Spleen (tissue), 11 donors: Measurements from ENCODE around the gene RHOU. TPM values are rescaled to one million over a fixed set of nuclear protein-coding genes. Genes with fewer than 3 reads are reported as not detected.

ENCODE experiments used
- DNase-seq: peaks from one replicate; pipeline ENCODE4 v3.0.0-alpha.2; 2020
- H3K27ac ChIP-seq, 8 donors: fragments of 200-600 bp; sonication (generic) in 7 of 8; 1 replicate in 4 of 8; 2 replicates in 4 of 8; pipeline versions ENCODE4 v1.5.0 to v1.8.0; 2016 to 2021; ENCODE audit warnings: inconsistent platforms in 4 of 8, mild to moderate bottlenecking in 4 of 8, moderate library complexity in 1 of 8
- H3K27me3 ChIP-seq, 7 donors: fragments of 200-600 bp; sonication (generic) in 6 of 7; replicated peaks in 1 of 7; 1 replicate in 4 of 7; 2 replicates in 3 of 7; pipeline versions ENCODE4 v1.5.0 to v1.8.0; 2016 to 2021; ENCODE audit warnings: inconsistent platforms in 3 of 7, mild to moderate bottlenecking in 1 of 7
- H3K36me3 ChIP-seq, 6 donors: fragments of 200-600 bp; sonication (generic) in 5 of 6; 1 replicate in 4 of 6; 2 replicates in 2 of 6; pipeline versions ENCODE4 v1.5.0 to v1.8.0; 2016 to 2021; ENCODE audit warnings: inconsistent platforms in 2 of 6
- H3K4me1 ChIP-seq, 6 donors: fragments of 200-600 bp; sonication (generic) in 5 of 6; 1 replicate in 3 of 6; 2 replicates in 3 of 6; pipeline versions ENCODE4 v1.5.0 to v1.8.0; 2016 to 2021; ENCODE audit warnings: inconsistent platforms in 3 of 6
- H3K4me3 ChIP-seq, 8 donors: fragments of 200-600 bp; sonication (generic) in 7 of 8; 1 replicate in 4 of 8; 2 replicates in 4 of 8; pipeline versions ENCODE4 v1.5.0 to v1.8.0; 2016 to 2021; ENCODE audit warnings: inconsistent platforms in 4 of 8, mild to moderate bottlenecking in 4 of 8, moderate library complexity in 2 of 8
- H3K9me3 ChIP-seq, 8 donors: fragments of 200-600 bp; sonication (generic) in 7 of 8; 1 replicate in 4 of 8; 2 replicates in 4 of 8; pipeline versions ENCODE4 v1.5.0 to v1.8.0; 2016 to 2021; ENCODE audit warnings: inconsistent platforms in 4 of 8
- CTCF ChIP-seq, 11 experiments: fragments of 200-600 bp in 7 of 11; fragments of 450-650 bp in 4 of 11; sonication (generic) in 4 of 11; IDR thresholded peaks in 8 of 11; conservative IDR thresholded peaks in 3 of 11; 1 replicate in 7 of 11; 2 replicates in 4 of 11; pipeline versions ENCODE4 v1.4.0 to v1.8.0; 2016 to 2021; ENCODE audit warnings: antibody characterized with exemption in 11 of 11, inconsistent platforms in 4 of 11, mild to moderate bottlenecking in 1 of 11
- POLR2A ChIP-seq, 3 donors: fragments of 450-650 bp; IDR thresholded peaks; one replicate each; pipeline ENCODE4 v1.5.1; 2017; ENCODE audit warnings: antibody characterized with exemption in 3 of 3, mild to moderate bottlenecking in 1 of 3
- POLR2AphosphoS5 ChIP-seq, 3 donors: sonication (generic); formaldehyde crosslinking; IDR thresholded peaks; one replicate each; pipeline ENCODE4 v1.5.1; 2017; ENCODE audit warnings: antibody characterized with exemption in 3 of 3
- WGBS, 5 donors: extraction: QIAGEN DNeasy Blood & Tissue Kit in 3 of 5; methylation state at CpG; one replicate each; pipeline versions ENCODE4 v1.1.5 to v1.1.7; 2013 to 2018; 5-methylcytosine and 5-hydroxymethylcytosine counted together
- intact Hi-C: fragments of 100-400 bp; cut with DNase I; formaldehyde crosslinking; loops from one replicate; pipeline ENCODE4 v1.15.0; 2023; ENCODE audit warnings: low total_unique reads
- polyA plus RNA-seq, 3 donors: library from polyadenylated mRNA; stranded (reverse); fragments of 200-250 nt; gene quantifications; one replicate each; pipeline ENCODE4 v1.2.1, GENCODE V29; 2013
- total RNA-seq, 7 donors: library from RNA; depleted of rRNA in 3 of 7; stranded (reverse); fragments of >200 nt in 3 of 7; fragmentation: NEBNext Ultra II Directional in 4 of 7; extraction: Animal tissue kit (Norgen Biotek cat#: 25700) in 4 of 7; gene quantifications; one replicate each; pipeline versions ENCODE4 v1.1.0 to v1.2.1, GENCODE V29; 2016 to 2021
- donor health status: healthy with polysubstance abuse.
- donor health status: DM: no; HTN: no; CAD: no; lungs with moderate emphysema.
- donor health status: DM: no; HTN: no; CAD: no.
- donor health status: Bipolar disorder and iron deficiency.
- donor health status: healthy.
- donor health status: DM: no; HTN: no; CAD: no.
- donor health status: DM: yes; HTN: yes; CAD: no.

Gene RHOU
- total and polyA plus RNA-seq, 10 donors: 5.7 to 55.7 (median 25.1) TPM

GRCh38 chr1:228697207-228698016 lies 37.9 kb upstream of the RHOU start:
- 25 to 49% (median 38%) methylated on average over 6 of the region's 6 CpGs for WGBS, 5 donors
- peaks cover 0 to 5% (median 3%) of the 10 kb centered on the region in 8 donors for H3K9me3 ChIP-seq
- no peak for DNase-seq
- H3K36me3 ChIP-seq: no peaks in the 10 kb centered on the region
- H3K27ac ChIP-seq: no peak overlapping the region
- intact Hi-C loops: no loop called here
- H3K4me1 ChIP-seq: no peaks in the 10 kb centered on the region
- no peak for TF ChIP-seq POLR2A (IDR thresholded peaks at IDR 0.05)
- no peak for TF ChIP-seq CTCF (IDR thresholded peaks at IDR 0.05 in 8 of 11, conservative IDR thresholded peaks at IDR 0.05 in 3 of 11)
- TF ChIP-seq POLR2AphosphoS5 (IDR thresholded peaks at IDR 0.05): no peak
- H3K4me3 ChIP-seq: no peak overlapping the region
- H3K27me3 ChIP-seq: no peaks in the 10 kb centered on the region

GRCh38 chr1:228698017-228698329 lies 37.3 kb upstream of the RHOU start:
- Histone ChIP-seq H3K9me3 (peaks cover 0 to 10% (median 7%) of the 10 kb centered on the region in 8 donors), H3K4me3 (no peak overlapping the region), H3K27ac (no peak overlapping the region), H3K36me3 (no peaks in the 10 kb centered on the region), H3K27me3 (no peaks in the 10 kb centered on the region), H3K4me1 (no peaks in the 10 kb centered on the region)
- DNase-seq: no peak
- WGBS, 5 donors: 78 to 93% (median 88%) methylated on average over 1 of the region's 1 CpG
- intact Hi-C loops: no loop called here
- TF ChIP-seq CTCF (IDR thresholded peaks at IDR 0.05 in 8 of 11, conservative IDR thresholded peaks at IDR 0.05 in 3 of 11) (no peak), POLR2A (IDR thresholded peaks at IDR 0.05) (no peak), POLR2AphosphoS5 (IDR thresholded peaks at IDR 0.05) (no peak)

- intact Hi-C loops: no loop called here
- WGBS, 5 donors: 85 to 98% (median 89%) methylated on average over 1 of the region's 1 CpG
- Histone ChIP-seq H3K4me3 (no peak overlapping the region), H3K36me3 (no peaks in the 10 kb centered on the region), H3K4me1 (no peaks in the 10 kb centered on the region), H3K27ac (no peak overlapping the region), H3K27me3 (no peaks in the 10 kb centered on the region), H3K9me3 (peaks cover 0 to 14% (median 7%) of the 10 kb centered on the region in 8 donors)
- no peak for TF ChIP-seq POLR2AphosphoS5 (IDR thresholded peaks at IDR 0.05)
- no peak for TF ChIP-seq POLR2A (IDR thresholded peaks at IDR 0.05)
- TF ChIP-seq CTCF (IDR thresholded peaks at IDR 0.05 in 8 of 11, conservative IDR thresholded peaks at IDR 0.05 in 3 of 11): no peak
- no peak for DNase-seq
Measured at GRCh38 chr1:228702433-228702832, 32.8 kb upstream of the RHOU start.

GRCh38 chr1:228706305-228706704 lies 29.0 kb upstream of the RHOU start:
- Histone ChIP-seq H3K36me3 (no peaks in the 10 kb centered on the region), H3K9me3 (peaks cover 0 to 14% (median 7%) of the 10 kb centered on the region in 8 donors), H3K27ac (no peak overlapping the region), H3K4me1 (no peaks in the 10 kb centered on the region), H3K27me3 (no peaks in the 10 kb centered on the region), H3K4me3 (no peak overlapping the region)
- WGBS, 5 donors: 91 to 99% (median 93%) methylated on average over 4 of the region's 4 CpGs
- TF ChIP-seq CTCF (IDR thresholded peaks at IDR 0.05 in 8 of 11, conservative IDR thresholded peaks at IDR 0.05 in 3 of 11): no peak
- no peak for TF ChIP-seq POLR2AphosphoS5 (IDR thresholded peaks at IDR 0.05)
- TF ChIP-seq POLR2A (IDR thresholded peaks at IDR 0.05): no peak
- intact Hi-C loops: no loop called here
- no peak for DNase-seq
